GM21529 (cell line): ENCODE measurements around the gene FHOD3.
"Not testable (repeated sequence)": the region's sequence is repeated elsewhere in the genome, so short reads cannot be mapped to it uniquely, and the experiment has no call there.

ENCODE experiments used
- ATAC-seq: cut with Tn5 transposase; IDR thresholded peaks from one replicate; pipeline ENCODE4 v1.9.1; 2021; ENCODE audit not compliant: unreplicated experiment

Gene FHOD3

DNA sequence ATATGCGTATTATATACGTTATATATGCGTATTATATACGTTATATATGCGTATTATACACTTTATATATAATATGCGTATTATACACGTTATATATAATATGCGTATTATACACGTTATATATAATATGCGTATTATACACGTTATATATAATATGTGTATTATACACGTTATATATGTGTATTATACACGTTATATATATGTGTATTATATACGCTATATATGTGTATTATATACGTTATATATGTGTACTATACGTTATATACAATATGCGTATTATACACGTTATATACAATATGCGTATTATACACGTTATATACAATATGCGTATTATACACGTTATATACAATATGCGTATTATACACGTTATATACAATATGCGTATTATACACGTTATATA lies 465.5 kb downstream of the FHOD3 start:
- not testable (repeated sequence) for ATAC-seq

- no peak for ATAC-seq
These were observed 469.3 kb downstream of the FHOD3 start for GRCh38 chr18:36766836-36767235.

- ATAC-seq: no peak
These were observed 471.7 kb downstream of the FHOD3 start for GRCh38 chr18:36769172-36769571.

DNA sequence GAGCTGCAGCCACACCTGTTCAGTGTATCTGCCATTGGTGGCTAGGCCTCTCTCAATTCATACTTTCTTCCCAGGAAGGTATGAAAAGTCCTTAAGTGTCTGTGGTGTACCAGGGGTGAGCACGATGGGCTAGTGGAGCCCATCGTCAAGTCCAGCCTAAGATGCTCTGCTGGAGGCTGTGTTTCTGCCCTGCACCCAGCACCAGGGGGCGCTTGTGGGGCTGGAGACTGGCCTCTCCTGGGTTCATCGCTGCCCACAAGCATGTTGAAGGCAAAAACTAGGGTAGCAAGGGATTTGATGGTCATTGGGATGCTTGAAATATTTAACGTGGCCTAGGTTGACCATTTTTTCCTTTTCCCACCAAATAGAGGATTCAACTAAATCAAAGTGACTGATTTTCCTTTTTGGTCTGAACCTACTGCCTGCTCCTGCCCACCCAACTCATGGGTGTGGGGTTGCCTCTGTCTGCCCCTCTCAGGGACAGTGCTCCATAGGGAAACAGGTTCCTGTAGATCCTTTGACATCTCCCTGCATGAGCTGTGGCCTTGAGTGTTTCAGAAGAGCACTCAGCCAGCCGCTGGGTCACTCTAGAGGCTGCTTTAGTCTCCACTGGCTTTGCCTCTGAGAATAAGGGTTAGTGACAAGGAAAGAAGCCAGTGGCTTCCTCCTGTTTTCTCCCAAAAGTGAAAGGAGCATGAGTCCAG lies 472.2 kb downstream of the FHOD3 start:
- ATAC-seq: no peak

DNA sequence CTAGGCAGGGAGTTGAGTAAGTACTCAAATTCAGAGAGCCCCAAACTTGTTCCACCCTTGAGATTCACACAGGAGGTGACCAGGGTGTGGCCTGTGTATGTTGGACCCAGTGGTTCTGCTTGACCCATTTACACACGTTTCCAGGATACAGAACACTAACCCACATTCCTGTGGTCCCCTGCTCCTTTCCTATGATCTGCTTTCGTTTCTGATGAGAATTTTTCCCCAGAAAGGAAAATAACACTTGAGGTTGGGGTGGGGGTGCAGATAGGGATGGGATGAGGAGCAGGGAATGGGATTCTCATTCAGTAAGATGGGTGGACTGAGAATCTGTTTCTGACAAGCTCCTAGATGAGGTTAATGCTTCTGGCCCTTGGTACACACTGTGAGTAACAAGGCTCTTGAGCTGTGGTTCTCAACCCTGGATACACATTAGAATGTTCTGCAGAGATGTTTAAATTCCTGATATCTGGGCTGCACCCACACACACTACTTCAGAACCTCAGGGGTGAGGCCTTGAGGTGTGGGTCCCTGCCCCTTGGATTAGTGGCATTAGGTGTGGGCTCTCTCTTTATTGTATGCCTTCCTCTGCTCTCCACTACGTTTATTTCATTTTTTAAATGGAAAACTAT lies 472.9 kb downstream of the FHOD3 start:
- no peak for ATAC-seq

DNA sequence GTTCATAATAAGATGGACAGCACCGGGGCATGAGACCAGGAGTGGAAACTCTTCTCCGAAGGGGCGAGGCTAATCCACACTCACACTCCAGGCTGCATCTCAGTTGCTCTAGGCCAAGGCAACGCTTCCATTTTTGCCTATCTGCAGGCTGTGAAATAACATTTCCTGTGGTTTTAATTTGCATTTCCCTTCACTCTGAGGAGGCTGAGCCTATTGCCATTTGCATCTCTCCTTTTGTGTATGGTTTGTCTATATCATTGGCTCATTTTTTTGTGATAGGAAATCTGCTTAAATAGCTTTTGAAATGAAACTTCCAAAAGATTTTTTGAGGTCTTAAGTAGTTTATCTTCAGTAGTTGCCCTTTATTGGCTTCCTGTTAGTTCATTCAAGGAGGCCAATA lies 473.7 kb downstream of the FHOD3 start:
- no peak for ATAC-seq

- no peak for ATAC-seq
These were observed 474.8 kb downstream of the FHOD3 start for GRCh38 chr18:36772241-36772723.

GRCh38 chr18:36775396-36775795 lies 477.9 kb downstream of the FHOD3 start:
- no peak for ATAC-seq

DNA sequence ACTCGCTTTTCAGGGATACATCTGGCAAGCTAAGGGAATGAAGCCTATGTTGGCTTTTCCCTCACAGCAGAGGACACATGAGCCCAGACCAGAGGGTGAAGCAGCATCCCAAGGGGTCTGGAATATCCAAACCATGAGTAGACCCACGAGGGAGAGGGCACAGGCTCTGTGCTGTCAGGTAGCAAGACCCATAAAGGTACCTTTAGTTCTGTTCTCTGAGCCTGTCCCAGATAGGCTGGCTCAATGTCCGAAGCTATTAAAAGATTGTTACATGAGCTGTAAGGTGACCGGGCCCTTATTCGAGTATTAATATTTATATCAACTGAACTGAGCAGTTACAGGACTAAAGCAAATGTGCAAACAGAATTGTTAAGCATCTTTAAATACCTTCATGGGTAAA lies 479.1 kb downstream of the FHOD3 start:
- no peak for ATAC-seq

DNA sequence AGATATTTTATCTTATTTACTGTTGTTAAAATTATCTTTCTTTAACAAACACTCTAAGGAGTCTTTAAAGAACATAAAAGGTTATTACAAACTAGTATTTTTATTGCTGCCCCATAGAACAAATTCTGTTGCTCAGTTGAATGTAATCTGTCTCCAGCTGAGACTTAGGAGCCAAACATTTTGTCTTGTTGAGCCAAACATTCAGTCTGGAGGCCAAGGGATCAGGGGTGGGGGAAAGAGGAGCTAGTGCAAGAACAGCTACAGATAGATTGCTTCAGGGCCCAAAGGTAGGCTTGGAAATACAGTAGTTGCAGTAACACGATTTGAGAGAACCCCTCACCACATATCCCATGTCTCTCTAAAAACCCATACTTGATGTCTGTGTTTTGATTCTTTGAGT lies 480.1 kb downstream of the FHOD3 start:
- no peak for ATAC-seq

- ATAC-seq: no peak
These were observed 483.2 kb downstream of the FHOD3 start for GRCh38 chr18:36780748-36781147.

DNA sequence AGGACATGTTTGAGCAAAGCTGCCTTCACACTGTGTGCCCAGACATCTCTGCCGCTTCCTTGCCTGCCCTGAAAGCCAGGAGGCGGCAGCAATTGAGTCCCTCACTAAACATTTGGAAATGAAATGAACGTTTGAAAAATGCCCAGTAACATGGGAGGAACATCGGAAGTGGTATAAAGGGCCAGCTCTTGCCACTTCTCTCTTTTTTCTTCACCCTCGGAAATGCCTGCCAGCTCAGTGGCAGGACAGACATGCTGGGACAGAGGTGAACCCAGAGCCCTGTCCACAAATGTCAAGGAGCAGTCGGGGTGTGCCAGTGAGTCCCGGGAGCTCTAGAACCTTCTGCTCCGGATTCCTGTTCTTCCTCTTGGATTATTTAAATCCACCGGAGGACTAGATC lies 485.2 kb downstream of the FHOD3 start:
- ATAC-seq: no peak

DNA sequence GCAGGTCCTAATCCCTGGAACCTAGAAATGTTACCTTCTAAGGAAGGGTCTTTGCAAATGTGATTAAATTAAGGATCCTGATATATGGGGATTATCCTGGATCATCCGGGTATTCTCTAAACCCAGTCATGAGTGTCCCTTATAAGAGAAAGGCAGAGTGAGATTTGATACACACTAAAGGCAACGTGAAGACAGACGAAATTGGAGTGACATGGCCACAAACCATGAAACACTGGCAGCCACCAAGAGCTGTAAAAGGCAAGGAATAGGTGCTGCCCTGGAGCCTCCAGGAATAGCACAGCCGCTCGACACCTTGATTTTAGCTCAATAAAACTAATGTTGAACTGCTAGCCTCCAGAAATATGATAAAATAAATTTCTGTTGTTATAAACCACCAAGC lies 486.3 kb downstream of the FHOD3 start:
- no peak for ATAC-seq

- ATAC-seq: no peak
These were observed 489.2 kb downstream of the FHOD3 start for GRCh38 chr18:36786686-36787085.

- ATAC-seq: no peak
These were observed 495.2 kb downstream of the FHOD3 start for GRCh38 chr18:36792634-36793283.

DNA sequence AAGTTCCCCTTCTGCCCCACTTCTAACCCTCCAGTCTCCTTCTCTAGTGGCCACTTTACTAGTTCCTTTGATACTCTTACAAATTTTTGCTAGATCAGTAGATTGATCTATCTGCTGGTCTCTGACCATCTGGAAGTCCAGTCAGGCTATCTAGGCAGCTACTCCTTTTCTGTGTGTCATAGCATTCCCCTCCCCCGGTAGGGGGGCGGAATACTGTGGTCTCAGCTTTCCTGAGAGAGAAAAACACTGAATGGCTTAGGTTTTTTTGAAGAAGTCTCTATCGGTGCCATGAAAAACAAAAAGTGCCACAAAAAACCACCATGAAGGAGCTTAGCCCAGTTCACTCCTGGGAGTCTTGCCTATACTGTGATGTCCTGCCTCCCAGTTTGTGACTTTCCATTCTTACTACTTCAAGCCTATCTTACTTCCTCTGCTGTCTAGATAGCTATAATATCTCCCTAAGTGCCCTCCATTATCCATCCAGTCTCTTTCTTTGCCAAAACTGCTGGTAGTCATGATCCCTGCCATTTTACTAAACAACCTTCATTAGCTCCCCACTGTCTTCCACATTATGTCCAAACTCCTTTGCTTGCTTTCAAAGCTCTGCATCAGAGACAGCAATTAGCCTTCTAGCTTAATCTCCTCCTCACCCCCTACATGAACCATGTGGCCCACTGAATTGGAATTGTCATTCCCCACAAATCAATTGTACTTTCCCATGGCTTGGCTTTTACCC lies 501.4 kb downstream of the FHOD3 start:
- no peak for ATAC-seq

DNA sequence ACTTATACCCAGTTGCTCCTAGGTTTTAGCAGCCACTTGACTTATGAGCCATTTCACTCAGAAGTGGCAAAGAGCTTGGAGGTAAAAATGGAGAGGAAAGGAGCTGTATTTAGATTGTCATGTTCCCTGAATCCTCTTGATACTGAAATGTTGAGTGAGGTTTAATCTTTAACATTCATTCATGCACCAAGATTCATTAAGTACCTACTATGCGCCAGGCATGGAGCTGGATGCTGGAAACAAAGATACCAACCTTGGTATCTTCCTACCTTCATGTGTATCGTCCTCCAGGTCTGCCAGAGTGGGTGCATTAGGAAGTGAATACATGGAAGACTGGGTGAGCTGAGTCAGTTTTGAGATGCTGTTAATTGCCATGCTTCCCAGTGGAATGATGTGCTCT lies 507.6 kb downstream of the FHOD3 start:
- ATAC-seq: no peak

- ATAC-seq: no peak
These were observed 511.2 kb downstream of the FHOD3 start for GRCh38 chr18:36808681-36809080.

- ATAC-seq: peak; percentile 96
These were observed 512.3 kb downstream of the FHOD3 start for GRCh38 chr18:36809590-36810381.

GRCh38 chr18:36811430-36811829 lies 513.9 kb downstream of the FHOD3 start:
- no peak for ATAC-seq

- ATAC-seq: no peak
These were observed 514.4 kb downstream of the FHOD3 start for GRCh38 chr18:36811955-36812354.
